HepG2 (cell line): ENCODE data around the gene CTNNAL1. TPM values are rescaled to one million over a fixed set of nuclear protein-coding genes. Genes with fewer than 3 reads are reported as not detected.

Experiments used
- EED ChIP-seq: sonication (generic); formaldehyde crosslinking; IDR thresholded peaks from 2 replicates; pipeline ENCODE4 v1.5.0; 2020; ENCODE audit warnings: mild to moderate bottlenecking, missing genetic modification reagents
- GATA4 ChIP-seq: sonication (generic); IDR thresholded peaks from 2 replicates; pipeline ENCODE4 v1.6.1; 2016; ENCODE audit warnings: antibody characterized with exemption, low read depth, borderline replicate concordance
- KLF16 ChIP-seq, 2 experiments: sonication (generic) in 1 of 2; formaldehyde crosslinking in 1 of 2; IDR thresholded peaks; 2 replicates each; pipeline versions ENCODE4 v1.6.1 to v1.8.0; 2016 to 2023; ENCODE audit warnings: missing genetic modification reagents in 2 of 2, missing compliant biosample characterization in 1 of 2
- MXD1 ChIP-seq: sonication (generic); formaldehyde crosslinking; IDR thresholded peaks from 2 replicates; pipeline ENCODE4 v1.4.0; 2020; ENCODE audit warnings: mild to moderate bottlenecking, missing genetic modification reagents
- NFIC ChIP-seq: IDR thresholded peaks from 2 replicates; pipeline ENCODE4 v1.6.1; 2012; ENCODE audit warnings: mild to moderate bottlenecking, low read length, inconsistent platforms
- NR0B2 ChIP-seq: sonication (generic); formaldehyde crosslinking; IDR thresholded peaks from 2 replicates; pipeline ENCODE4 v1.4.0; 2020; ENCODE audit warnings: mild to moderate bottlenecking, missing genetic modification reagents
- NR1H2 ChIP-seq: sonication (generic); formaldehyde crosslinking; IDR thresholded peaks from 2 replicates; pipeline ENCODE4 v1.8.1; 2022; ENCODE audit warnings: low read depth, missing genetic modification reagents, borderline replicate concordance
- RBFOX2 ChIP-seq: fragments of 200-400 bp; formaldehyde crosslinking; IDR thresholded peaks from 2 replicates; pipeline ENCODE4 v1.6.1; 2017; ENCODE audit warnings: low read depth, mild to moderate bottlenecking, low read length
- ZC3H13 ChIP-seq: sonication (generic); formaldehyde crosslinking; IDR thresholded peaks from 2 replicates; pipeline ENCODE4 v1.8.1; 2023; ENCODE audit warnings: mild to moderate bottlenecking, missing genetic modification reagents, moderate library complexity
- ZFP91 ChIP-seq: sonication (generic); formaldehyde crosslinking; IDR thresholded peaks from 2 replicates; pipeline ENCODE4 v1.9.0; 2022; ENCODE audit warnings: missing genetic modification reagents, mild to moderate bottlenecking, borderline replicate concordance
- ZNF224 ChIP-seq: sonication (generic); formaldehyde crosslinking; IDR thresholded peaks from 2 replicates; pipeline ENCODE4 v1.5.0; 2020; ENCODE audit warnings: mild to moderate bottlenecking, missing genetic modification reagents
- ZNF574 ChIP-seq: sonication (generic); formaldehyde crosslinking; IDR thresholded peaks from 2 replicates; pipeline ENCODE4 v1.4.0; 2020; ENCODE audit warnings: missing genetic modification reagents
- ZNF670 ChIP-seq: sonication (generic); formaldehyde crosslinking; IDR thresholded peaks from 2 replicates; pipeline ENCODE4 v1.8.0; 2022; ENCODE audit warnings: mild to moderate bottlenecking, missing genetic modification reagents, borderline replicate concordance
- ZNF687 ChIP-seq: sonication (generic); formaldehyde crosslinking; IDR thresholded peaks from 2 replicates; pipeline ENCODE4 v1.5.1; 2020; ENCODE audit warnings: mild to moderate bottlenecking, missing genetic modification reagents, moderate library complexity
- ZNF782 ChIP-seq: sonication (generic); formaldehyde crosslinking; IDR thresholded peaks from 2 replicates; pipeline ENCODE4 v1.4.0; 2020; ENCODE audit warnings: missing genetic modification reagents, mild to moderate bottlenecking, borderline replicate concordance
- ZSCAN31 ChIP-seq: sonication (generic); formaldehyde crosslinking; IDR thresholded peaks from 2 replicates; pipeline ENCODE4 v1.5.0; 2020; ENCODE audit warnings: low read depth, mild to moderate bottlenecking, missing genetic modification reagents
- polyA plus RNA-seq, 8 experiments: library from polyadenylated mRNA; depleted of rRNA in 3 of 8; stranded (reverse) in 7 of 8; unstranded in 1 of 8; fragments of >200 nt; fragmentation: Illumina TruSeq in 4 of 8; extraction: Trizol in 4 of 8; gene quantifications; 2 replicates each; pipeline versions ENCODE4 v1.2.1 to v1.2.3, GENCODE V29; 2011 to 2016; ENCODE audit warnings: low read depth in 4 of 8, missing spikeins in 1 of 8, mixed read lengths in 1 of 8; ENCODE audit not compliant: insufficient read depth in 1 of 8
- total RNA-seq, 5 experiments: library from RNA; depleted of rRNA; stranded (reverse); fragments of >200 nt; fragmentation: Illumina TruSeq; extraction: Trizol; gene quantifications; 2 replicates each; pipeline ENCODE4 v1.2.3, GENCODE V29; 2016; ENCODE audit warnings: low read depth in 1 of 5

CTNNAL1 gene
- total and polyA plus RNA-seq, 2 of the 13 experiments (the other 11 are each of a cell fraction or from before 2014, with no cell fraction given), result 32.0 to 162 TPM

DNA sequence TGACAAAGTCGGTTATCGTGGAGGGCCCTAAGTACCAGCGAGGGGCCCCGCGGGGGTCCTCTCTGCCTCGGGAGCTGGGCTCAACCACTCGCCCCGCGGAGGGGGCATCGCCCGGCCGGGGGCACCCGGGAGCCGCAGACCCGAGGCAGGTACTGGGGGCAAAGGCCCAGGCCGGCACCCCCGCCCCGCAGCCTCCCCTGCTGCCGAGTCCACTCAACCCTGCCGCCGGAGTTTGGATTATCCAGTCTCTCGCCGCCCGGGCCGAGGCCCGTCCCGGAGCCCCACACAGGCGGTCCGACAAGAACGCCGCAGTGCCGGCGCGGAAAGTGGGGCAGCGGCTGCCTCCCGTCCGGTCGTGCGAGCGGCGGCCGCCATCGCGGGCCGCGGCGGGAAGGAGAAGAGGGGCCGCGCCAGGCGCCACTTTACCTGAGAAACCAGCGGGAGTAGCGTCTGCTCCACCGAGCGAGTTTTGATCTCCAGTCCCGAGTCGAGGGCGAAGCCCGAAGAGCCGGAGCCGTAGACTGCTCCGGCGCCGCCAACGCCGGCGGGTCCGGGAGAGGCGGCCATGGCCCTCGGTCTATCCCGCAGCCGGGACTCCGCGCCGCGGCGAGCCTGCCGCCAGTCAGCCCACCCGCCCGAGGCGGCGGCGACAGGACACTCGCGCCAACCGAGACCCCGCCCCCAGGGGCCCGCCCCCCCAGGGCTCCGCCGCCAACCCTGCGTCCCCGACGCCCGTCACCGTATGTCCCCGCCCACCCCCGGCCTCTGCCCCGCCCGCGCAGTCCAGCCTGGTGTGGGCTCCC, at the start of gene CTNNAL1 (continued):
- TF ChIP-seq ZSCAN31 (CRISPR knock-in tag) (peak; percentile 21; the same call in 1 of the 2 replicates), KLF16 (CRISPR knock-in tag; IDR thresholded peaks at IDR 0.05) (peak in 1 of 2 experiments; percentile 56; a peak in 1 of 4 replicates), RBFOX2 (peak; percentile 83), ZNF224 (CRISPR knock-in tag) (0 out of 2 replicates have a peak, but pooled peaks have one; percentile 37), GATA4 (0 out of 2 replicates have a peak, but pooled peaks have one; percentile 39), ZFP91 (peak; percentile 69; the same call in 1 of the 2 replicates), NR0B2 (0 out of 2 replicates have a peak, but pooled peaks have one; percentile 30), ZNF687 (CRISPR knock-in tag) (peak; percentile 72), ZC3H13 (CRISPR knock-in tag) (0 out of 2 replicates have a peak, but pooled peaks have one; percentile 45), EED (CRISPR knock-in tag) (no peak), NR1H2 (CRISPR knock-in tag) (no peak), MXD1 (CRISPR knock-in tag) (0 out of 2 replicates have a peak, but pooled peaks have one; percentile 17), ZNF574 (CRISPR knock-in tag) (0 out of 2 replicates have a peak, but pooled peaks have one; percentile 49), ZNF782 (no peak), ZNF670 (peak; percentile 63; the same call in 1 of the 2 replicates), NFIC (no peak)
